Duodenal mucosa (tissue), 2 donors: Measurements from ENCODE around the gene EEF1AKMT4.
A peak's percentile ranks its signal among the peaks of the same experiment; 100 is the strongest.

Source experiments
- H3K27ac ChIP-seq: one replicate; pipeline ENCODE4 v1.7.0; 2013; ENCODE audit warnings: low read depth, low read length
- H3K27me3 ChIP-seq, 2 donors: one replicate each; pipeline ENCODE4 v1.7.0; 2013; ENCODE audit warnings: low read length in 2 of 2, control low read depth in 1 of 2; ENCODE audit not compliant: insufficient read depth in 2 of 2, control insufficient read depth in 1 of 2
- H3K36me3 ChIP-seq, 2 donors: one replicate each; pipeline ENCODE4 v1.7.0; 2013; ENCODE audit warnings: low read length in 2 of 2, control low read depth in 1 of 2; ENCODE audit not compliant: insufficient read depth in 2 of 2, control insufficient read depth in 1 of 2
- H3K4me1 ChIP-seq, 2 donors: one replicate each; pipeline ENCODE4 v1.7.0; 2013; ENCODE audit warnings: low read length in 2 of 2, control low read depth in 1 of 2; ENCODE audit not compliant: insufficient read depth in 2 of 2, control insufficient read depth in 1 of 2
- H3K4me3 ChIP-seq, 2 donors: one replicate each; pipeline ENCODE4 v1.7.0; 2013; ENCODE audit warnings: low read length in 2 of 2, low read depth in 1 of 2
- H3K9ac ChIP-seq, 2 donors: one replicate each; pipeline ENCODE4 v1.7.0; 2013; ENCODE audit warnings: low read length in 2 of 2, low read depth in 1 of 2
- H3K9me3 ChIP-seq, 2 donors: one replicate each; pipeline ENCODE4 v1.7.0; 2013; ENCODE audit warnings: low read length in 2 of 2, control low read depth in 1 of 2; ENCODE audit not compliant: control insufficient read depth in 1 of 2

EEF1AKMT4 gene

DNA sequence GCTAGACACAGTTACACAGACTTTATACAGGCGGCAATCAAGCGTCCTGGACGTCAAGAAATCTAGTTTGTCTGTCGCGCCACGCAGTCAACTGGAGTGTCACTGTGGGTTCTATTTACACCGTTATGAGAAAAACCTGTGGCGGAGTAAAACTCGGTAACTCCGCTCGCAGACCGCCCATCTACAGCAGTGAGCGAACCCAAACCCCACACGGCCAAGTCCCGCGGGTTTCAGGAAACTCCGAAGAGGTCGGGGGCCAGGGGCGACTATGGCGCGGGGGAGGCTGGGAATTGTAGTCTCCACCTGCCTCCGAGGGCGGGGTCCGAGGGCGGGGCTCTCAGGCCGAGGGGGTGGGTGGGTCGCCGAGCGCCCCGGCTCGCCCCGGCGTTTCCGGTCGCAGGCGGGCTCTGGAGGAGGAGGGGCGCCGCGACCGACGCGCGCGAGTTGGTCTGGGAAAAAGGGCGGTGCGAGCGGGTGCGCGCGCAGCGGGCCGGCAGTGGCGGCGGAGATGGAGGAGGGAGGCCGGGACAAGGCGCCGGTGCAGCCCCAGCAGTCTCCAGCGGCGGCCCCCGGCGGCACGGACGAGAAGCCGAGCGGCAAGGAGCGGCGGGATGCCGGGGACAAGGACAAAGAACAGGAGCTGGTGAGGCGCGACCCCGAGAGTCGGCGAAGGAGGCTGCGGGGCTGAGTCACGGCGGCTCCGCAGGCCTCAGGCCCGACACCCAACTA is 49.5 kb downstream of the EEF1AKMT4 start, which contains the start of gene PSMD2:
TSS of gene PSMD2 (plus strand) at position 483 of the 729 bp plus-strand sequence. CDS start at position 509, 26 bp downstream.
- Histone ChIP-seq H3K27me3 (no peaks in the 10 kb centered on the region), H3K9me3 (no peaks in the 10 kb centered on the region), H3K27ac (peak within 1 kb of the TSS; percentile 78), H3K9ac (peak within 1 kb of the TSS; percentile 73 to 83), H3K4me1 (peaks cover 12 to 13% of the 10 kb centered on the region in 2 donors), H3K4me3 (peak within 1 kb of the TSS; percentile 83 to 86), H3K36me3 (peaks cover 26 to 34% of the 10 kb centered on the region in 2 donors)

GRCh38 chr3:184299488-184300377 is 50.3 kb downstream of the EEF1AKMT4 start:
- Histone ChIP-seq H3K27me3 (no peaks in the 10 kb centered on the region), H3K4me1 (peaks cover 12 to 13% of the 10 kb centered on the region in 2 donors), H3K9me3 (no peaks in the 10 kb centered on the region), H3K36me3 (peaks cover 31 to 42% of the 10 kb centered on the region in 2 donors), H3K9ac (peak overlapping the region; percentile 73 to 75), H3K4me3 (peak overlapping the region; percentile 83 to 86), H3K27ac (no peak overlapping the region)

DNA sequence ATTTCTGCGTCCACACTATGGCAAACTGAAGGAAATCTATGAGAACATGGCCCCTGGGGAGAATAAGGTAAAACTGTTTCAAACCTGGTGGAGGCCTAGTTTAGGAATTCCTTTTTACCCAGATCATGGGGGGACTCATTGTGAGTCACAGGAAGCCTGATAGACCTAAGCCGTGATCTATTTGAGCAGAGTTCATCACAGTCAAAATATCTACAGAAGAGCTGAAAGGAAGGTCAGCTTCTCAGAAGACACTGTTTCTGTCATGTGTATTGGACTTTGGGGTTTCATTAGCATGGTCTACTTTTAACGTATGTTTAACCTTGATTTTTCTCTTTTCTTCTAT is 50.9 kb downstream of the EEF1AKMT4 start:
- Histone ChIP-seq H3K9me3 (no peaks in the 10 kb centered on the region), H3K4me3 (peak overlapping the region; percentile 83 to 86), H3K36me3 (peaks cover 31 to 47% of the 10 kb centered on the region in 2 donors), H3K27me3 (no peaks in the 10 kb centered on the region), H3K27ac (no peak overlapping the region), H3K4me1 (peaks cover 12 to 13% of the 10 kb centered on the region in 2 donors), H3K9ac (peak overlapping the region in 1 of 2 donors; percentile 75)

- peaks cover 52 to 75% of the 10 kb centered on the region in 2 donors for H3K36me3 ChIP-seq
- no peak overlapping the region for H3K27ac ChIP-seq
- no peaks in the 10 kb centered on the region for H3K27me3 ChIP-seq
Observed at GRCh38 chr3:184305577-184305976, 56.1 kb downstream of the EEF1AKMT4 start.

DNA sequence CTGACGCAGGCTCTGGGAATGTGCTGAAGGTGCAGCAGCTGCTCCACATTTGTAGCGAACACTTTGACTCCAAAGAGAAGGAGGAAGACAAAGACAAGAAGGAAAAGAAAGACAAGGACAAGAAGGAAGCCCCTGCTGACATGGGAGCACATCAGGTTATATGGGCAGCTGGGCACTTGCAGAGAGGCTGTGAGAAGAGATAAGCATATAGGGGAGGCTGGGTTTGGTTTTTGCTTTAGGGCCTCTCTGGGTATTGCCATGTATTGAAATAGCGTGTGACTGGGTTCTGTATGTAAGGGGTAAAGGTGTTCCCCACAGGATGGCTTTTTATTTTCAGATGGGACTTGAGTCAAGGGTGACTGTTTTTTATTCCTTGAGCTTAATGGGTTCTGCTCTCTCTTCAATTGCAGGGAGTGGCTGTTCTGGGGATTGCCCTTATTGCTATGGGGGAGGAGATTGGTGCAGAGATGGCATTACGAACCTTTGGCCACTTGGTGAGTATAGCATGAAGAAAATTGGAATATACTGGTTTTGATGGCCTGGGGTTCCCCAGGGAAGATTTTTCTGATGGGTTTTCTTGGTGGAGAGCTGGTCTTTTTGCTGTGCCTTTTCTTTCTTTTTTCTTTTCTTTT is 57.0 kb downstream of the EEF1AKMT4 start:
- no peaks in the 10 kb centered on the region for H3K27me3 ChIP-seq
- H3K4me3 ChIP-seq = no peak overlapping the region
- H3K4me1 ChIP-seq = peaks cover 0 to 9% of the 10 kb centered on the region in 2 donors
- H3K9ac ChIP-seq = no peak overlapping the region
- peaks cover 49 to 70% of the 10 kb centered on the region in 2 donors for H3K36me3 ChIP-seq
- no peak overlapping the region for H3K27ac ChIP-seq
- no peaks in the 10 kb centered on the region for H3K9me3 ChIP-seq

More at GRCh38 chr3:184305577-184305976, 56.1 kb downstream of the EEF1AKMT4 start:
- no peaks in the 10 kb centered on the region for H3K9me3 ChIP-seq
- H3K4me3 ChIP-seq = no peak overlapping the region
- H3K9ac ChIP-seq = no peak overlapping the region
- H3K4me1 ChIP-seq = peaks cover 2 to 9% of the 10 kb centered on the region in 2 donors

DNA sequence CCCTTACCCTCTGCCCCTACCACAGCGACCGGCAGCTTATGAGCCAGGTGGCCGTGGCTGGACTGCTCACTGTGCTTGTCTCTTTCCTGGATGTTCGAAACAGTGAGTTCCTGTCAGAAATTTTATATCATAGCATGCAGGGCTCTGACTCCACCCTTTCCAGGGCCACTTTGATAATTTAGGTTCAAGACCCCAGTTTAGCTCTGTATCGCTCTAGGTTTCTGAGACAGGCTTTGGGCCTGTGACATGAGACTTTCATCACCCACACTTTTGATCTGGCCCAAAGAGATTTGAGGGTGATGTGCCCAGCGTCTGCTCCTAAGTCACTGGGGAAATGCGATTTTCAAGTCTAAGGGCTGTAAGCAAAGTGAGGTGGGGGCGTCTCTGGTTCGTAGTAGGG is 58.4 kb downstream of the EEF1AKMT4 start:
- H3K27ac ChIP-seq = no peak overlapping the region
- no peak overlapping the region for H3K9ac ChIP-seq
- no peaks in the 10 kb centered on the region for H3K27me3 ChIP-seq
- H3K4me1 ChIP-seq = peaks cover 0 to 9% of the 10 kb centered on the region in 2 donors
- H3K4me3 ChIP-seq = no peak overlapping the region
- peaks cover 36 to 55% of the 10 kb centered on the region in 2 donors for H3K36me3 ChIP-seq
- H3K9me3 ChIP-seq = no peaks in the 10 kb centered on the region
